Prostate gland (tissue), 2 donors: ENCODE results near the gene HTR2B. TPM values are rescaled to one million over a fixed set of nuclear protein-coding genes. Genes with fewer than 3 reads are reported as not detected.

ENCODE experiments used
- DNase-seq: peaks from one replicate; pipeline ENCODE4 v3.0.0-alpha.2; 2019; ENCODE audit warnings: low spot score
- H3K27ac ChIP-seq, 2 donors: fragments of 200-600 bp; sonication (generic); 2 replicates each; pipeline ENCODE4 v1.5.1; 2017 to 2019
- H3K27me3 ChIP-seq: fragments of 200-600 bp; sonication (generic); replicated peaks from 2 replicates; pipeline ENCODE4 v1.5.1; 2019; ENCODE audit not compliant: insufficient read depth
- H3K36me3 ChIP-seq, 2 donors: fragments of 200-600 bp; sonication (generic); 1 replicate in 1 of 2; 2 replicates in 1 of 2; pipeline versions ENCODE4 v1.5.1 to v1.8.1; 2017 to 2019
- H3K4me1 ChIP-seq: fragments of 200-600 bp; sonication (generic); replicated peaks from 2 replicates; pipeline ENCODE4 v1.5.1; 2019
- H3K4me3 ChIP-seq, 2 donors: fragments of 200-600 bp; sonication (generic); 2 replicates each; pipeline ENCODE4 v1.5.1; 2017 to 2019
- H3K9me3 ChIP-seq: fragments of 200-600 bp; sonication (generic); 2 replicates; pipeline ENCODE4 v1.5.1; 2017
- CTCF ChIP-seq, 4 experiments: fragments of 200-600 bp in 2 of 4; fragments of 450-650 bp in 2 of 4; sonication (generic) in 2 of 4; IDR thresholded peaks; 1 replicate in 3 of 4; 2 replicates in 1 of 4; pipeline ENCODE4 v1.5.1; 2016 to 2019; ENCODE audit warnings: antibody characterized with exemption in 4 of 4, mild to moderate bottlenecking in 2 of 4, moderate library complexity in 2 of 4
- POLR2A ChIP-seq: fragments of 450-650 bp; IDR thresholded peaks from one replicate; pipeline ENCODE4 v1.6.1; 2016; ENCODE audit warnings: antibody characterized with exemption, mild to moderate bottlenecking
- POLR2AphosphoS5 ChIP-seq: sonication (generic); formaldehyde crosslinking; IDR thresholded peaks from one replicate; pipeline ENCODE4 v1.6.1; 2017; ENCODE audit warnings: antibody characterized with exemption
- WGBS: methylation state at CpG from one replicate; pipeline ENCODE4 v1.1.5; 2018; 5-methylcytosine and 5-hydroxymethylcytosine counted together
- intact Hi-C: fragments of 100-400 bp; cut with DNase I; formaldehyde crosslinking; loops from one replicate; pipeline ENCODE4 v1.14.2; 2022
- total RNA-seq, 2 donors: library from RNA; depleted of rRNA; stranded (reverse); fragments of >200 nt; gene quantifications; one replicate each; pipeline ENCODE4 v1.1.0, GENCODE V29; 2016

HTR2B gene
- total RNA-seq, 2 donors from 2014 or later = not detected

GRCh38 chr2:231127936-231128335 is 3.1 kb upstream of the HTR2B start:
- H3K4me1 ChIP-seq = no peaks in the 10 kb centered on the region

DNA sequence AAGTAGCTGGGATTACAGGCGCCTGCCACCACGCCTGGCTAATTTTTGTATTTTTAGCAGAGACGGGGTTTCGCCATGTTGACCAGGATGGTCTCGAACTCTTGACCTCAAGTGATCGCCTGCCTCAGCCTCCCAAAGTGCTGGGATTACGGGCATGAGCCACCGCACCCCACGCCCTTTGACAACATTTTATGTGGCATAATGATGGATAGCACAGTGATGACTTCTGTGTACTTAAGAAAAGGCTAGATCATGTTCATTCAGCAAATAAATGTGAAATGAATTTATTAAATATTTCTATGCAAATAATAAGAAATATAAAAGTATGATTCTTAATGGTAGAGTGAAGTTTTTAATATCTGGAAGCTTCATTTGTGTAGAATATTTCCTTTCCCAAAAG is 2.6 kb upstream of the HTR2B start:
- Histone ChIP-seq H3K36me3 (no peaks in the 10 kb centered on the region), H3K9me3 (no peaks in the 10 kb centered on the region), H3K27me3 (no peaks in the 10 kb centered on the region), H3K27ac (no peak overlapping the region), H3K4me3 (no peak overlapping the region), H3K4me1 (no peaks in the 10 kb centered on the region)
- no peak for DNase-seq
- intact Hi-C loops = no loop called here
- WGBS = 96% methylated on average over 9 of the region's 9 CpGs
- TF ChIP-seq POLR2A (no peak), CTCF (IDR thresholded peaks at IDR 0.05) (no peak), POLR2AphosphoS5 (no peak)

More at GRCh38 chr2:231127936-231128335, 3.1 kb upstream of the HTR2B start:
- H3K27me3 ChIP-seq = no peaks in the 10 kb centered on the region
- no peak overlapping the region for H3K27ac ChIP-seq
- 87% methylated on average over 1 of the region's 1 CpG for WGBS
- H3K36me3 ChIP-seq = no peaks in the 10 kb centered on the region
- no peak overlapping the region for H3K4me3 ChIP-seq
- intact Hi-C loops = no loop called here
- TF ChIP-seq CTCF (IDR thresholded peaks at IDR 0.05) (no peak), POLR2A (no peak), POLR2AphosphoS5 (no peak)
- no peaks in the 10 kb centered on the region for H3K9me3 ChIP-seq
- DNase-seq = no peak

GRCh38 chr2:231126123-231126522 is 1.3 kb upstream of the HTR2B start:
- TF ChIP-seq POLR2A (no peak), CTCF (IDR thresholded peaks at IDR 0.05) (no peak), POLR2AphosphoS5 (no peak)
- no peaks in the 10 kb centered on the region for H3K27me3 ChIP-seq
- intact Hi-C loops = no loop called here
- no peaks in the 10 kb centered on the region for H3K36me3 ChIP-seq
- no peak overlapping the region for H3K27ac ChIP-seq
- H3K4me3 ChIP-seq = no peak overlapping the region
- DNase-seq = no peak
- H3K9me3 ChIP-seq = no peaks in the 10 kb centered on the region
- no peaks in the 10 kb centered on the region for H3K4me1 ChIP-seq
- 95% methylated on average over 7 of the region's 7 CpGs for WGBS

DNA sequence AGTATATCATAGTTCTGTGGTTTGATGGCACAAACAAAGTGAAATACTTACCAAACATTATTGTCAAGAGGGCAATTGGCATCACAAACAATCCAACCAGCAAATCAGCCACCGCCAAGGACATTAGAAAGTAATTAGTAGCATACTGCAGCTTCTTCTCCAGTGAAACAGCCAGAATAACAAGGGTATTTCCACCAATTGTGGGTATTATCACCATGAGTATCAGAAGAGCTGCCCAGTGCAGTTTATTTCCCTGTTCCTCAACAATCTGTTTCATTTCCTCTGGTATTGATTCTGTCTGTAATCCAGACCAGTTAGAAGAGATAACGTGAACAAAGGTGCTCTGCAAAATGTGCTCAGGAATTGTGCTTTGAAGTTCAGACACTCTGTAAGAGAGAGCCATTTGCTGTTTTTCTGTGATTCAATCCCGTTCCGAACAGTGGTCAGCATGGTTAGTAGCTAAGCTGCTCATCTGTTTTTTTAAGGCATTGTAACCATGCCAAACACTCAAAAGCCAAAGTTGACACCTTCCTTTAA is 1.4 kb downstream of the HTR2B start:
- no peaks in the 10 kb centered on the region for H3K27me3 ChIP-seq
- H3K9me3 ChIP-seq = no peaks in the 10 kb centered on the region
- H3K27ac ChIP-seq = no peak overlapping the region
- no peaks in the 10 kb centered on the region for H3K4me1 ChIP-seq
- no peaks in the 10 kb centered on the region for H3K36me3 ChIP-seq
- WGBS = 44% methylated on average over 4 of the region's 4 CpGs
- no peak overlapping the region for H3K4me3 ChIP-seq
- intact Hi-C loops = no loop called here
- no peak for DNase-seq
- no peak for TF ChIP-seq POLR2AphosphoS5
- TF ChIP-seq POLR2A = no peak
- TF ChIP-seq CTCF (IDR thresholded peaks at IDR 0.05) = no peak

DNA sequence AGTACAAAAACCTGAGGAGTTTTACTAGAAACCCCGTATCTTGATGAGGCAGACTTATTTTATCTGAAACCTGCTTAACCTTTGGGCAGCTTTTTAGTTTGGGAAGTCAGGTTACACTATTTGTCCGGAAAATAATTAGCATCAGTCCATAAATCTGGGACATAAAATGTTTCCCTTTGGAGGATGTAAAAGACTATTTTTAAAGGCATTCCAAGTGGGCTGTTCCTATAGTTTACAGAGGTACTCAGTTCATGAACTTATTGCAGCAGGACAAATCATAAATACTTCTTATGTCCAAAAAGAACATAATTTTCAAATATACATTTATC is 6.3 kb downstream of the HTR2B start:
- WGBS = 64% methylated on average over 2 of the region's 2 CpGs
- intact Hi-C loops = no loop called here
- no peaks in the 10 kb centered on the region for H3K36me3 ChIP-seq

More for the DNA sequence above, 6.3 kb downstream of the HTR2B start:
- no peak for DNase-seq
- H3K4me1 ChIP-seq = no peaks in the 10 kb centered on the region
- TF ChIP-seq POLR2A (no peak), POLR2AphosphoS5 (no peak), CTCF (IDR thresholded peaks at IDR 0.05) (no peak)
- H3K27ac ChIP-seq = no peak overlapping the region
- H3K9me3 ChIP-seq = no peaks in the 10 kb centered on the region
- no peak overlapping the region for H3K4me3 ChIP-seq
- H3K27me3 ChIP-seq = no peaks in the 10 kb centered on the region
